GM23248 (cell line): ENCODE measurements around the gene CTTNBP2. TPM values are rescaled to one million over a fixed set of nuclear protein-coding genes. Genes with fewer than 3 reads are reported as not detected.
A peak's percentile ranks its signal among the peaks of the same experiment; 100 is the strongest.

Experiments
- DNase-seq: peaks from one replicate; pipeline ENCODE4 v3.0.0-alpha.2; 2015
- H2AFZ ChIP-seq: fragments of 200-600 bp; sonication (generic); 2 replicates; pipeline ENCODE4 v1.6.1; 2016; ENCODE audit warnings: antibody characterized with exemption
- H3F3A ChIP-seq: fragments of 200-600 bp; sonication (generic); 2 replicates; pipeline ENCODE4 v1.6.1; 2016; ENCODE audit warnings: mild to moderate bottlenecking, antibody characterized with exemption, mixed run types; ENCODE audit not compliant: insufficient read depth
- H3K27ac ChIP-seq: fragments of 200-600 bp; sonication (generic); 2 replicates; pipeline ENCODE4 v1.5.1; 2016; ENCODE audit warnings: mild to moderate bottlenecking
- H3K27me3 ChIP-seq: fragments of 200-600 bp; sonication (generic); replicated peaks from 2 replicates; pipeline ENCODE4 v1.6.1; 2016; ENCODE audit warnings: mild to moderate bottlenecking; ENCODE audit not compliant: insufficient read depth
- H3K36me3 ChIP-seq: fragments of 200-600 bp; sonication (generic); 2 replicates; pipeline ENCODE4 v1.6.1; 2016; ENCODE audit warnings: low read depth, mild to moderate bottlenecking
- H3K4me1 ChIP-seq: fragments of 200-600 bp; sonication (generic); 2 replicates; pipeline ENCODE4 v1.6.1; 2016; ENCODE audit warnings: mild to moderate bottlenecking; ENCODE audit not compliant: insufficient read depth
- H3K4me2 ChIP-seq: fragments of 200-600 bp; sonication (generic); one replicate; pipeline ENCODE4 v1.6.1; 2016; ENCODE audit warnings: mild to moderate bottlenecking; ENCODE audit not compliant: unreplicated experiment
- H3K4me3 ChIP-seq: fragments of 200-600 bp; sonication (generic); 2 replicates; pipeline ENCODE4 v1.5.1; 2016; ENCODE audit warnings: mild to moderate bottlenecking
- H3K79me2 ChIP-seq: fragments of 200-600 bp; sonication (generic); 2 replicates; pipeline ENCODE4 v1.6.1; 2016; ENCODE audit warnings: mild to moderate bottlenecking; ENCODE audit not compliant: insufficient read depth
- H3K9ac ChIP-seq: fragments of 200-600 bp; sonication (generic); 2 replicates; pipeline ENCODE4 v1.6.1; 2016; ENCODE audit warnings: mild to moderate bottlenecking
- H3K9me2 ChIP-seq: fragments of 200-600 bp; sonication (generic); 2 replicates; pipeline ENCODE4 v1.6.1; 2016; ENCODE audit warnings: mixed run types, mild to moderate bottlenecking, moderate library complexity; ENCODE audit not compliant: insufficient read depth
- H3K9me3 ChIP-seq: fragments of 200-600 bp; sonication (generic); one replicate; pipeline ENCODE4 v1.6.1; 2017; ENCODE audit warnings: low read depth
- H4K20me1 ChIP-seq: fragments of 200-600 bp; sonication (generic); 2 replicates; pipeline ENCODE4 v1.6.0; 2016; ENCODE audit not compliant: insufficient read depth
- EZH2 ChIP-seq: fragments of 200-600 bp; sonication (generic); IDR thresholded peaks from 2 replicates; pipeline ENCODE4 v1.6.1; 2018; ENCODE audit warnings: antibody characterized with exemption, mild to moderate bottlenecking; ENCODE audit not compliant: insufficient read depth, poor library complexity, severe bottlenecking
- EZH2phosphoT487 ChIP-seq: fragments of 200-600 bp; sonication (generic); IDR thresholded peaks from 2 replicates; pipeline ENCODE4 v1.6.1; 2018; ENCODE audit warnings: antibody characterized with exemption, moderate library complexity, mild to moderate bottlenecking, low read depth; ENCODE audit not compliant: insufficient read depth
- WGBS, 2 experiments: methylation state at CpG; one replicate each; pipeline ENCODE4 v1.1.6; 2015 to 2017; ENCODE audit warnings: low lambda C conversion rate in 2 of 2, low coverage in 1 of 2; ENCODE audit errors: missing lambda C conversion rate in 2 of 2; 5-methylcytosine and 5-hydroxymethylcytosine counted together
- in situ Hi-C: fragments of 300-500 bp; cut with MboI; formaldehyde crosslinking; loops from 2 replicates; pipeline ENCODE4 v1.15.0; 2020
- polyA plus RNA-seq: library from polyadenylated mRNA; unstranded; fragments of >200 nt; fragmentation: Nextera tagmentation; extraction: Ambion mirVana; gene quantifications from 2 replicates; pipeline ENCODE4 v1.2.1, GENCODE V29; 2016
- total RNA-seq: library from RNA; depleted of rRNA; stranded (reverse); fragments of >200 nt; shearing (Covaris generic); gene quantifications from 2 replicates; pipeline ENCODE4 v1.2.3, GENCODE V29; 2014

Gene CTTNBP2
- total and polyA plus RNA-seq, 2 experiments from 2014 or later = not detected

DNA sequence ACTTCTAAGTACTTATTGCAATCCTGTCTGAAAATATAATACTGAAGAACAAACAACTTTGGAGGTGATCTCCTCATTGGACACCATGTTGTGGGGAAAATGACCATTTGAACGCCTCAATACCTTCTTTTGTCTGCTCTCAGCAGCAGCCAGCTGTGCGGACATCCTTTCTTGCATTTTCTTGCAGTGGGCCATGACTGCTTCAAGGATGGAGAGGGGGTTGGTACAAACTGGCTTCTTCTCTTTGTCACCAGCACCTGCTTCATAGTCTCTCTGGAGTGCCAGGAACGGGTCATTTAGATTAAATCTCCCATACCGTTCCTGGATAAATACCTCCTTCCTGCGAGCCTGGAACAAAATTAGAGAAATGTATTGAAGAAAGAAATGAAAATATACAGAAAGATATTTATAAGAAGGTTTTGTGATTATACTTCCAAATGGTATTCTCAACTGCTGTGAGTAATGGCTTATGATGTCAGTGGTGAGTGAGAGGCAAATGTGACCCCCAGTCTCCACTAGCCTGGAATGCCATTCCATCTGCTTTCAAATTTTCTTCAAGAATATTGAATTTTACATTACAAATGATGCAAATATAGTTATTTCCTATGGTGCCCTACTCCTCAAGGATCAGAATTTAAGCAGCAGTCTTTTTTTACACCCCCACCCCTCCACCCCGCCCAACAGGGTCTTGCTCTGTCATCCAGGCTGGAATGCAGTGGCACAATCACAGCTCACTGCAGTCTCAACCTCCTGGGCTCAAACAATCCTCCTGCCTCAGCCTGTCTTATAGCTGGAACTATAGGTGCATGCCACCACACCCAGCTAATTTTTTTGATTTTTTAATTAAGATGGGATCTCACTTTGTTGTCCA is 62.4 kb downstream of the CTTNBP2 start:
- H3K9ac ChIP-seq = no peak overlapping the region
- no peaks in the 10 kb centered on the region for H3K36me3 ChIP-seq
- H3K27me3 ChIP-seq = no peaks in the 10 kb centered on the region
- H2AFZ ChIP-seq = no peak overlapping the region
- DNase-seq = peak; percentile 2
- TF ChIP-seq EZH2phosphoT487 (no peak), EZH2 (no peak)
- no peaks in the 10 kb centered on the region for H3K79me2 ChIP-seq
- H3K4me3 ChIP-seq = no peak overlapping the region
- H3F3A ChIP-seq = no peaks in the 10 kb centered on the region
- no peaks in the 10 kb centered on the region for H4K20me1 ChIP-seq
- in situ Hi-C loops = no loop called here
- no peak overlapping the region for H3K27ac ChIP-seq
- H3K4me1 ChIP-seq = no peaks in the 10 kb centered on the region
- H3K9me2 ChIP-seq = no peaks in the 10 kb centered on the region
- no peak overlapping the region for H3K4me2 ChIP-seq
- no peaks in the 10 kb centered on the region for H3K9me3 ChIP-seq
- WGBS, 2 experiments = 10 to 12% methylated on average over 6 of the region's 6 CpGs

DNA sequence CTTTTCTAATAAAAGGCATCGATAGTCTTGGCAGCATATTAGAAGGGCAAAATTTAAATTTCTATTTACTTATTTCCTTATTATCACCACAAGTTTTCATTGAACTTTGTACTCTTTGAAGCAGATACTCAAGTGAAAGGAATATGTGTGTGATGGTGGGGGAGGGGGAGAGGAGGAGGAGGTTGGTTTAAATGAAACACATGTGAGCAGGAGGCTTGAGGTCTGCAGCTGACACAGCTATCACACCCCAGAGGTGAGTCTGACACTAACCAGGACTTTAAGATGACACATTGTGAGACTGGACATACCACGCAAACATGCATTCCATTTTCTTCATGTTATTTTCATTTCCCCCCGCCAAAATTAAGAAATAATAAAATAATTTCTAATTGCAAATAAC is 63.3 kb downstream of the CTTNBP2 start:
- no peaks in the 10 kb centered on the region for H3K9me2 ChIP-seq
- no peaks in the 10 kb centered on the region for H3K4me1 ChIP-seq
- no peak overlapping the region for H3K9ac ChIP-seq
- no peaks in the 10 kb centered on the region for H3K79me2 ChIP-seq
- no peak for TF ChIP-seq EZH2
- TF ChIP-seq EZH2phosphoT487 = no peak
- no peaks in the 10 kb centered on the region for H3K36me3 ChIP-seq
- no peaks in the 10 kb centered on the region for H4K20me1 ChIP-seq
- no peak overlapping the region for H3K27ac ChIP-seq
- H3F3A ChIP-seq = no peaks in the 10 kb centered on the region
- no peaks in the 10 kb centered on the region for H3K27me3 ChIP-seq
- H2AFZ ChIP-seq = no peak overlapping the region
- in situ Hi-C loops = no loop called here
- H3K4me3 ChIP-seq = no peak overlapping the region
- 10 to 11% methylated on average over 3 of the region's 3 CpGs for WGBS, 2 experiments
- no peaks in the 10 kb centered on the region for H3K9me3 ChIP-seq
- no peak overlapping the region for H3K4me2 ChIP-seq
- no peak for DNase-seq

DNA sequence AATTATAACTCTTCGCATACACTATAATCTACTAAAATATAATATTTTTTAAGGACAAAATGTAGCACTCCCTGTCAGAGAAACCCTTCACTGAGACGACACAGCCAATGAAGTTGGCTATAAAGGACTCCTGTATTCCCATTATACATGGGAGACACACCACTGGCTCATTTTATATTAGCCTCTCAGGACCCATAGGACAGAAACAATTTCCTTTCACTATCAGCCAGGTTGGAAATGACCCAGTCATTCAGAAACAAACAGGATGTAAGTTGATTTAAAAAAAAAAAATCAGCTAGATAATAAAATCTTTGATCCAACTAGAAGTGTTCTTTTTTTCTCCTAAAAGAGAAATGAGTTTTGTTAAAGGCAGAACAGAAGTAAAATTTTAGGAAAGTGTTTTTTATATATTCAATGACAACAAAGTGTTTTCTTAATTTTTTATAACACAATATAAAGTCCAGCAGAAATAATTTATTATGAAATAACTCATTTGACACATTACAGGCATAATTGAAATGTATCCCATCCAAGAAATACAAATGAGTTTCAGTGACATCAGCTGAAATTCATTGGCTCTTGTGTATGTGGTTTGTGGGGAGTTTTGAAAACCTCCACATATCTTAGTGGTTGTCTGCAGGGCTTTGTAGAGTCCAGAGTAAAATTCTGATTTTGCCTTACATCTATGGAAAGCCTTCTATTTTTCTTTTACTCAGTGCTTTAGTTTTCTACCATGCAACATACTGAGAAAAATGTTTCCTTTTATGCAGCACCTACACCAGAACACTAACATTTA is 64.1 kb downstream of the CTTNBP2 start:
- Histone ChIP-seq H2AFZ (no peak overlapping the region), H3K27ac (no peak overlapping the region), H3K4me2 (no peak overlapping the region), H3K4me1 (no peaks in the 10 kb centered on the region), H3K9me2 (no peaks in the 10 kb centered on the region), H3F3A (no peaks in the 10 kb centered on the region), H3K79me2 (no peaks in the 10 kb centered on the region), H3K9ac (no peak overlapping the region), H3K9me3 (no peaks in the 10 kb centered on the region), H4K20me1 (no peaks in the 10 kb centered on the region), H3K36me3 (no peaks in the 10 kb centered on the region), H3K27me3 (no peaks in the 10 kb centered on the region), H3K4me3 (no peak overlapping the region)
- TF ChIP-seq EZH2 (no peak), EZH2phosphoT487 (no peak)
- WGBS, 2 experiments = 28 to 30% methylated on average over 2 of the region's 2 CpGs
- in situ Hi-C loops = no loop called here
- no peak for DNase-seq

DNA sequence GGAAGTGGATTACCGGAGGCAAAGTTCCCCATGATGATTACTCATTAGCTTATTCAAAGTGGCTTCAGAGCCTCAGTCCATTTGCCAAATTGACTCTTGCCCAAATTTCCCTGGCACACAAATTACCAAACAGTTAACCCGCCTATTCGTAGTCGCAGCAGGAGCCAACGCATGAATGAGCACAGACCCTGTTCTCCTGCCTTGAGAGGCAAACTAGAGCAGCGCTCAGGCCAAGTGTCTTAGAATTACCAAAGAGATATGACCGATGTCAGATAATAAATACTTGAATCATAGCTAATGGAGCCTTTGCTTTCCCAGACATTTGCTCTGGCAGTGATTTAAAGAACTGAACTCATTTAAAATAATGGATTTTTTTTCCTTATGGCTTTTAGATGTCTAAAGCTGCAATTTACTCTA is 64.9 kb downstream of the CTTNBP2 start:
- Histone ChIP-seq H3K4me2 (no peak overlapping the region), H3K9ac (no peak overlapping the region), H3K4me1 (no peaks in the 10 kb centered on the region), H3K4me3 (no peak overlapping the region), H4K20me1 (no peaks in the 10 kb centered on the region), H3F3A (no peaks in the 10 kb centered on the region), H3K79me2 (no peaks in the 10 kb centered on the region), H2AFZ (no peak overlapping the region), H3K9me2 (no peaks in the 10 kb centered on the region), H3K9me3 (no peaks in the 10 kb centered on the region), H3K36me3 (no peaks in the 10 kb centered on the region), H3K27me3 (no peaks in the 10 kb centered on the region), H3K27ac (no peak overlapping the region)
- in situ Hi-C loops = no loop called here
- DNase-seq = no peak
- WGBS, 2 experiments = 0 to 2% methylated on average over 7 of the region's 7 CpGs
- no peak for TF ChIP-seq EZH2
- no peak for TF ChIP-seq EZH2phosphoT487
